GM12865 (cell line): ENCODE measurements around the gene TPBGL.

Source experiments
- DNase-seq: peaks from one replicate; pipeline ENCODE4 v3.0.0; 2010; ENCODE audit warnings: low read depth
- H3K4me3 ChIP-seq: 2 replicates; pipeline ENCODE4 v1.5.1; 2011; ENCODE audit warnings: mild to moderate bottlenecking, low read depth, low read length, control low read depth
- CTCF ChIP-seq: IDR thresholded peaks from 2 replicates; pipeline ENCODE4 v1.5.1; 2011; ENCODE audit warnings: low read length, control low read depth, low read depth, inconsistent platforms; ENCODE audit not compliant: insufficient read depth; ENCODE audit errors: missing control alignments

Gene TPBGL, protein sequence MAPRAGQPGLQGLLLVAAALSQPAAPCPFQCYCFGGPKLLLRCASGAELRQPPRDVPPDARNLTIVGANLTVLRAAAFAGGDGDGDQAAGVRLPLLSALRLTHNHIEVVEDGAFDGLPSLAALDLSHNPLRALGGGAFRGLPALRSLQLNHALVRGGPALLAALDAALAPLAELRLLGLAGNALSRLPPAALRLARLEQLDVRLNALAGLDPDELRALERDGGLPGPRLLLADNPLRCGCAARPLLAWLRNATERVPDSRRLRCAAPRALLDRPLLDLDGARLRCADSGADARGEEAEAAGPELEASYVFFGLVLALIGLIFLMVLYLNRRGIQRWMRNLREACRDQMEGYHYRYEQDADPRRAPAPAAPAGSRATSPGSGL

GRCh38 chr11:75240311-75241035 is at the start of gene TPBGL:
TSS of gene TPBGL (plus strand) at chr11:75240774. CDS start at chr11:75241050, 276 bp downstream.
- H3K4me3 ChIP-seq, result no peak within 1 kb of the TSS
- no peak for DNase-seq
- no peak for TF ChIP-seq CTCF

- H3K4me3 ChIP-seq, result no peak overlapping the region
- TF ChIP-seq CTCF, result no peak
- no peak for DNase-seq
These were observed 49.2 kb upstream of the TPBGL start for GRCh38 chr11:75191330-75191717.

- no peak overlapping the region for H3K4me3 ChIP-seq
- no peak for TF ChIP-seq CTCF
- DNase-seq, result no peak
These were observed 47.3 kb upstream of the TPBGL start for GRCh38 chr11:75193271-75193670.

DNA sequence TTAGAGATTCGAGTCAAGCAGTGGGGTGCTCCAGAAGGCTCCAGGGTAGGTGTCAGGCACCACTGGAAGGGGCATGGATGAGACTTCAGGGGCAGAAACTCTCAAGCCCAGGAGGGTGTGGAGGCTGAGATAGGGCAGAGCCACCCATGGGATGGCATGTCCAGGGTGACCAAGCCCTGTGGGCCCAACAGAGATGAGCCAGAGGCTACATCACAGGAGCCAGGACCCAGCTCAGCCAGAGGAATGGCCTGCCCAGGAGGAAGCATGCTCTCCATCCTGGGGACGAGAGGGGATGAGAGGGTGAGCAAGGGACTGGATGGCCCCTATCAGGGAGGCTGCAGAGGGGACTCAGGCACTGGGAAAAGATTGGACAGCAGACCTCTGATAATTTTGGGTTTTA is 46.9 kb upstream of the TPBGL start:
- TF ChIP-seq CTCF, result no peak
- no peak overlapping the region for H3K4me3 ChIP-seq
- DNase-seq, result no peak

DNA sequence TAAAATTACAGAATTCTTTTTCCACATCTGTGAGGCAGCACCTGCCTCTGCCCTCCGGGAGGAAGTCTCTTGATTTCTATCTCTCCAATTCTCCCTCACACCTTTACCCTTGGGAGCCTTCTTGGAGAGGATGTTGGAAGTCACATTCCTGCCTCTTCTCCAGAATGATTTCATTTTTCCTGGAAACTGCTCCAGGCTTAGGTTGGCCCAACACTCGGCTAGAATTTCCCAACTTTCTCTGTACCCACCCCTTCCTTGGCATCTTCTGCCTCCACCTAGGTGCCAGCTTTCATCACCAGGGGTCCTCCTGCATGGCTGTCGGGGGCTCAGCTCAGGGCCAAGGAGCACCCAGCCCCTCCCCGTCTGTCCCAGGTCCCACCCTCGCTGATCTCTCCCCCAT is 46.4 kb upstream of the TPBGL start:
- H3K4me3 ChIP-seq, result no peak overlapping the region
- no peak for DNase-seq
- no peak for TF ChIP-seq CTCF

- DNase-seq, result no peak
- TF ChIP-seq CTCF, result no peak
- H3K4me3 ChIP-seq, result no peak overlapping the region
These were observed 45.2 kb upstream of the TPBGL start for GRCh38 chr11:75195167-75195962.
